NB4 (cell line): Measurements from ENCODE around the gene MAP2K3.
A peak's percentile ranks its signal among the peaks of the same experiment; 100 is the strongest.

ENCODE experiments used
- DNase-seq: peaks from one replicate; pipeline ENCODE4 v3.0.0; 2010; ENCODE audit warnings: low read depth
- H3K4me3 ChIP-seq: one replicate; pipeline ENCODE4 v1.5.1; 2011; ENCODE audit warnings: mild to moderate bottlenecking, low read depth, low read length, moderate library complexity
- MAX ChIP-seq: IDR thresholded peaks from 2 replicates; pipeline ENCODE4 v1.6.1; 2011; ENCODE audit warnings: low read depth, low read length
- MYC ChIP-seq: IDR thresholded peaks from 2 replicates; pipeline ENCODE4 v1.6.1; 2011; ENCODE audit warnings: low read depth, low read length
- POLR2A ChIP-seq: IDR thresholded peaks from 2 replicates; pipeline ENCODE4 v1.6.1; 2011; ENCODE audit warnings: mild to moderate bottlenecking; ENCODE audit not compliant: insufficient read length; ENCODE audit errors: extremely low read depth
- TF ChIP-seq, protein P1 (sequence below): IDR thresholded peaks from one replicate; pipeline ENCODE4 v1.5.1; 2012; ENCODE audit warnings: low read depth, low read length

MAP2K3 gene

DNA sequence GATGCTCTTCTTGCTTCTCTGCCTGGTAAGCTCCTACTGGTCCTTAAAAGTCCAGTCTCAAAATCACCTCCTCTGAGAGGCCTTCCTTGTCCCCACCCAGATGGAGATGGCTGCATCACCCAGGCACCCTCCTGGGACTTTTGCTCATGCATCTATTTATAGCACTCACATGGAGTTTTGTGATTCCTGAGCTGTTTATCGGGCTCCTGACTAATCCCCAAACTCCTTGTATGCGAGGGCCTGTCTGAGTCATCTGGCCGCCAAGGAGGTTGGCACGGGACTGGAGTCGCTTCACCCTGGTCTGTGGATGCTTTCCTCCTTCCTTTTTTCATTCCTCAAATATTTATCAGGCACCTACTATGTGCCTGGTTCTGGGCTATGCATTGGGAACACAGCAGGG is 2.3 kb upstream of the MAP2K3 start:
- TF ChIP-seq MAX: no peak
- H3K4me3 ChIP-seq: no peak overlapping the region
- no peak for DNase-seq

GRCh38 chr17:21282850-21283249 is 1.7 kb upstream of the MAP2K3 start:
- no peak for DNase-seq
- TF ChIP-seq MAX: no peak
- no peak for TF ChIP-seq MYC
- TF ChIP-seq POLR2A: no peak
- TF ChIP-seq, protein P1, sequence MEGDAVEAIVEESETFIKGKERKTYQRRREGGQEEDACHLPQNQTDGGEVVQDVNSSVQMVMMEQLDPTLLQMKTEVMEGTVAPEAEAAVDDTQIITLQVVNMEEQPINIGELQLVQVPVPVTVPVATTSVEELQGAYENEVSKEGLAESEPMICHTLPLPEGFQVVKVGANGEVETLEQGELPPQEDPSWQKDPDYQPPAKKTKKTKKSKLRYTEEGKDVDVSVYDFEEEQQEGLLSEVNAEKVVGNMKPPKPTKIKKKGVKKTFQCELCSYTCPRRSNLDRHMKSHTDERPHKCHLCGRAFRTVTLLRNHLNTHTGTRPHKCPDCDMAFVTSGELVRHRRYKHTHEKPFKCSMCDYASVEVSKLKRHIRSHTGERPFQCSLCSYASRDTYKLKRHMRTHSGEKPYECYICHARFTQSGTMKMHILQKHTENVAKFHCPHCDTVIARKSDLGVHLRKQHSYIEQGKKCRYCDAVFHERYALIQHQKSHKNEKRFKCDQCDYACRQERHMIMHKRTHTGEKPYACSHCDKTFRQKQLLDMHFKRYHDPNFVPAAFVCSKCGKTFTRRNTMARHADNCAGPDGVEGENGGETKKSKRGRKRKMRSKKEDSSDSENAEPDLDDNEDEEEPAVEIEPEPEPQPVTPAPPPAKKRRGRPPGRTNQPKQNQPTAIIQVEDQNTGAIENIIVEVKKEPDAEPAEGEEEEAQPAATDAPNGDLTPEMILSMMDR: no peak
- H3K4me3 ChIP-seq: no peak overlapping the region

DNA sequence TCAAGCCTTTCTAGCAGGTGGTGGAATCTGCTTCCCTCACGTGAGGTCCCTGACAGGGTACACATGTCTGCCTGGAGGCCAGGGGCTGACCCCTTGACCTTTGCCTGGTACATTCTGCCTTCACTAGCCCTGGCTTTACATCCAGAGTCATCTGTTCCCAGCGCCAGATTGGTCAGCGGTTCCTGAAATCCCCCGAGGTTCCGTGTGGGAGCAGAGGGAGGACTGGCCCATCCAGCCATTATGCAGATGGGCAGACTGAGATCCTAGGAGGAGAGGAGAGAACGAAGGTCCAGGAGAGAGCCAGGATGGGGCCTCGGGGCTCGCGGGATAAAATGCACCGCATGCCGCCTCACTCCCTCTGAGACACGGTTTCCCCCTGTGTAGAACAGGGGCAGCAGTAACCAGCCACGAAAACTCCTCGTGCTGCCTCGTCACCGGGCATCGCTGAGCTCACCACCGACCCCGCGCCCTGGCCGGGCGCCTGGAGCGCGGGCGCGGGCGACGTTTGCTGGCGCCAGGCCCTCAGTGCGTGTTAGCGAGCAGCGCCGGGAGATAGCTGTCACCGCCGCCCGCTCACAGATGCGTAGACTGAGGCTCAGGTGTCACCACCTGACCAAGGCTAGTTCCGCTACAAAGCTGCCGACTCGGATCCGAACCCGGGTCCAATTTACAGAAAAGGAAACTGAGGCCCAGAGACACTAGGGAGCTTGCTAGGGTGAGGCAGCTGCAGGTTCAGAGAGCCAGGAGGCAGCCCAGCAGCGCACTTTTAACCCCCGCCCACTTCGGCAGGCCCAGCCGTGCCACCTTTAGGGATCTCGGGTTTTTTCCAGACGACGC is 811 bp upstream of the MAP2K3 start:
- H3K4me3 ChIP-seq: peak overlapping the region; percentile 43
- DNase-seq: peak; percentile 21
- TF ChIP-seq MYC: no peak
- TF ChIP-seq, protein P1: no peak
- TF ChIP-seq MAX: no peak
- TF ChIP-seq POLR2A: no peak

DNA sequence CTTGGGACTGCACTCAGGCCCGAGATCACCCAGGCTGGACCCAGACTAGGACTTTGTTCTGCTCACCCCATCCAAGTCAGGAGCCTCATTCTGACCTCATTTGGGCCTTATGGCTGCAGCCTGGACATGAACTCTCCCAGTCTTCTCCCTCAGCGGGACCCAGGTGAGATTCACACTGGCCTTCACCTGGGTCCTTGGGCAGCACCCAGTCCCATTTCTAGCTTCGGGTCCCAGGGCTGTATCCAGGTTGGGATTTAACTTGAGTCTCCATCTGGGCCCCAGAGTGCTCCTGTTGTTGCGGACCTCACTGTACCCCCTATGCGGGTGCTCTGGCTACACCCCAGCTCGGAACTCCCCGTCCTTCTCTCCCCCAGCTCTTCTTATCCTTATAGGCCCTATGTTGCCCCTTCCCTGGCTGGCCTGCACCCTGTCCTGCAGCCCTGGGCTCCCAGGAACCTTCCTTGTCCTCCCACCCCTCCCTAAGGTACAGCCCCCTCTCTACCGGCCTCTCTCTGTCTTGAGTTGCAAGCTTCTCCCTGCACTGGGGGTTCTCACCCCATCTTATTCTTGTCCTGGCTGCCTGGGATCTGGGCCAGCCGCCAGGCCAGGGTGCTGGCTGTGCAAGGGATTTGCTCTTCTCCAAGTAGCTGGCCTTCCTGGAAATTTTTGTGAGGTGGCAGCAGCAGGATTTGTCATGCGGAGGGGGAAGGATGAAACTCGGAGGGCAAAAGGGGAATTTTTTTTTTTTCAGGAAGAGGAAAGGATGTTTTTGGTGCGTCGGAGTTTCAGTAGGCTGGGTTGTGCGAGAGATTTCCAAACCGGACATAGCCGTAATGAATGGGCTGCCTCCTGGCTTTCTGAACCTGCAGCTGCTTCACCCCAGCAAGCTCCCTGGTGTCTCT is 904 bp downstream of the MAP2K3 start:
- TF ChIP-seq POLR2A: no peak
- TF ChIP-seq, protein P1: no peak
- DNase-seq: peak; percentile 60
- H3K4me3 ChIP-seq: peak overlapping the region; percentile 96

DNA sequence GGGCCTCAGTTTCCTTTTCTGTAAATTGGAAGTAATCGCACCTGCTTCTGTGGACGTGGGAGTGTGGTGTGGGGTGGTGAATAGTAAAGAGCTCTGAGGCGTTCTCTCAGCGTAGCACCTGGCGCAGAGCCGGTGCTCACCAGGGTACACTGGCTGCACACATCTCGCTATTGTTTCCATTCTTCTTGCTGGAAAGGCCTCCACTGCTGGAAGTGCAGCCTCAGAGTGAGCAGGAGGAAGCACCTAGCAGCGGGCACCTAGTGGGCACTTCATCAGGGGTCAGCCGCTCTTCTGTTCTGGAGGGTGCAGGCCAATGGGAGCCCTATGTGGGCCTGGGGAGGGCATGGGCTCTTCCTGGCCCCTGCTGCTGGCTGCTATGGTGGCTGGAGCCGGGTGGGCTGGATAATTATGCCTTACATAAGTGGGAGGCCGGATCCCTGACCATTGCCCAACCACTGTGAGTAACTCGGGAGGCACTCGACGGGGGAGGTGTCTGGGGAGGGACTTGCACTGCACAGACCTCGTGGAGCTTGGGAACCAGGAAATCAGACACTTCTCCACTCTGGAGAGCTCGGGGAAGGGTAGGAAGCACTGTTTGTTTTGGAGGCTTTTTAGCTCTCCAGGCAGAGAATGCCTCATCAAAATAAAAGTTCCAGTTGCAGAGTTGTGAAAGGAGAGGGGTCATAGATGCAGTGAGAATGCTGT is 1.7 kb downstream of the MAP2K3 start:
- H3K4me3 ChIP-seq: peak overlapping the region; percentile 96

More for the DNA sequence above, 1.7 kb downstream of the MAP2K3 start:
- TF ChIP-seq POLR2A (peak; percentile 35), MYC (peak; percentile 92), MAX (peak; percentile 85; the same call in 1 of the 2 replicates)
- TF ChIP-seq, protein P1: no peak
- peak; percentile 96 for DNase-seq
